Bronchial epithelial cell (primary cell): ENCODE measurements around the gene THRSP. TPM values are rescaled to one million over a fixed set of nuclear protein-coding genes. Genes with fewer than 3 reads are reported as not detected.
"Not testable (repeated sequence)": the region's sequence is repeated elsewhere in the genome, so short reads cannot be mapped to it uniquely, and the experiment has no call there.

ENCODE experiments used
- DNase-seq: peaks from one replicate; pipeline ENCODE4 v3.0.0-alpha.2; 2010; ENCODE audit warnings: low read depth
- FAIRE-seq: peaks from 2 replicates; lab custom pipeline; 2011; peaks lifted over from hg19 to GRCh38; lab: Jason Lieb, UNC
- H3K27me3 ChIP-seq: 2 replicates; pipeline ENCODE4 v1.5.1; 2011; ENCODE audit warnings: low read length; ENCODE audit not compliant: control insufficient read depth, insufficient read depth
- H3K36me3 ChIP-seq: 2 replicates; pipeline ENCODE4 v1.5.1; 2011; ENCODE audit warnings: low read length; ENCODE audit not compliant: control insufficient read depth, insufficient read depth
- H3K4me3 ChIP-seq: 2 replicates; pipeline ENCODE4 v1.5.1; 2011; ENCODE audit warnings: mild to moderate bottlenecking, low read depth, low read length, control low read depth
- CTCF ChIP-seq: IDR thresholded peaks from 2 replicates; pipeline ENCODE4 v1.5.1; 2011; ENCODE audit warnings: mild to moderate bottlenecking, moderate library complexity, low read length, control low read depth, inconsistent platforms; ENCODE audit not compliant: insufficient read depth, severe bottlenecking
- total RNA-seq: library from RNA; depleted of rRNA; stranded (reverse); fragments of >200 nt; gene quantifications from 2 replicates; pipeline ENCODE4 v1.2.1, GENCODE V29; 2014

The THRSP gene
- total RNA-seq, 1 donor from 2014 or later, result not detected

GRCh38 chr11:78049348-78049747 is 14.3 kb upstream of the THRSP start:
- FAIRE-seq, result no peak

GRCh38 chr11:78050964-78051831 is 12.5 kb upstream of the THRSP start:
- no peak for FAIRE-seq
- no peaks in the 10 kb centered on the region for H3K27me3 ChIP-seq
- DNase-seq, result peak; percentile 85
- no peak for TF ChIP-seq CTCF
- no peak overlapping the region for H3K4me3 ChIP-seq
- H3K36me3 ChIP-seq, result no peaks in the 10 kb centered on the region

More at GRCh38 chr11:78049348-78049747, 14.3 kb upstream of the THRSP start:
- TF ChIP-seq CTCF, result no peak
- DNase-seq, result no peak
- Histone ChIP-seq H3K4me3 (no peak overlapping the region), H3K36me3 (no peaks in the 10 kb centered on the region), H3K27me3 (no peaks in the 10 kb centered on the region)

GRCh38 chr11:78054971-78055370 is 8.7 kb upstream of the THRSP start:
- H3K4me3 ChIP-seq, result no peak overlapping the region
- H3K27me3 ChIP-seq, result no peaks in the 10 kb centered on the region
- FAIRE-seq (no peak), DNase-seq (no peak)
- no peak for TF ChIP-seq CTCF
- H3K36me3 ChIP-seq, result no peaks in the 10 kb centered on the region

GRCh38 chr11:78056093-78056492 is 7.6 kb upstream of the THRSP start:
- DNase-seq, result no peak
- Histone ChIP-seq H3K36me3 (no peaks in the 10 kb centered on the region), H3K4me3 (no peak overlapping the region), H3K27me3 (no peaks in the 10 kb centered on the region)
- no peak for TF ChIP-seq CTCF
- no peak for FAIRE-seq

GRCh38 chr11:78057462-78058055 is 6.1 kb upstream of the THRSP start:
- Histone ChIP-seq H3K4me3 (no peak overlapping the region), H3K36me3 (no peaks in the 10 kb centered on the region), H3K27me3 (no peaks in the 10 kb centered on the region)
- DNase-seq, result no peak
- TF ChIP-seq CTCF, result no peak
- no peak for FAIRE-seq

GRCh38 chr11:78059749-78060328 is 3.8 kb upstream of the THRSP start:
- not testable (repeated sequence) for H3K36me3 ChIP-seq, FAIRE-seq, H3K4me3 ChIP-seq, H3K27me3 ChIP-seq
- peak; percentile 67 for DNase-seq
